ENCODE data around the gene BARHL1. TPM values are rescaled to one million over a fixed set of nuclear protein-coding genes. Genes with fewer than 3 reads are reported as not detected.

Gene BARHL1
- total RNA-seq, 2 experiments from 2014 or later: not detected

DNA sequence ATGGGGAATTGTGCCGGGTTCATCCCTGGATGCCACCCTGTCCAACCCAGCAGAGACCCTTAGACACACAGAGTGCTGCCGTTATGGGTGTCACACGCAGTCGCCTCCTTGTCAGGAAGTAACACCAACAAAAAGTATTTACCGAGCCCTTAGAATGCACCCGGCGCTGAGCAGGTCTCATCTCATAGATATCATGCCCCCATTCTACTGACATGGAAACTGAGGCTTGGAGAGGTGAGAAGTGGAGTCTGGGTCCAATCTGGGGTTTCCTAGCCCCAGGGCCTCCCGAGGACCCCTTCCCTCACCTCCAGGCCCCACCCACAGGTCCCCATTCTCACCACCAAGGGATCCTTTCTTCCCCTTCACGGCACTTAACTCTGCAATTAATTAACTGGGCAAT, 36.8 kb upstream of the BARHL1 start:
- no peak overlapping the region for H3K4me3 Mint-ChIP-seq

DNA sequence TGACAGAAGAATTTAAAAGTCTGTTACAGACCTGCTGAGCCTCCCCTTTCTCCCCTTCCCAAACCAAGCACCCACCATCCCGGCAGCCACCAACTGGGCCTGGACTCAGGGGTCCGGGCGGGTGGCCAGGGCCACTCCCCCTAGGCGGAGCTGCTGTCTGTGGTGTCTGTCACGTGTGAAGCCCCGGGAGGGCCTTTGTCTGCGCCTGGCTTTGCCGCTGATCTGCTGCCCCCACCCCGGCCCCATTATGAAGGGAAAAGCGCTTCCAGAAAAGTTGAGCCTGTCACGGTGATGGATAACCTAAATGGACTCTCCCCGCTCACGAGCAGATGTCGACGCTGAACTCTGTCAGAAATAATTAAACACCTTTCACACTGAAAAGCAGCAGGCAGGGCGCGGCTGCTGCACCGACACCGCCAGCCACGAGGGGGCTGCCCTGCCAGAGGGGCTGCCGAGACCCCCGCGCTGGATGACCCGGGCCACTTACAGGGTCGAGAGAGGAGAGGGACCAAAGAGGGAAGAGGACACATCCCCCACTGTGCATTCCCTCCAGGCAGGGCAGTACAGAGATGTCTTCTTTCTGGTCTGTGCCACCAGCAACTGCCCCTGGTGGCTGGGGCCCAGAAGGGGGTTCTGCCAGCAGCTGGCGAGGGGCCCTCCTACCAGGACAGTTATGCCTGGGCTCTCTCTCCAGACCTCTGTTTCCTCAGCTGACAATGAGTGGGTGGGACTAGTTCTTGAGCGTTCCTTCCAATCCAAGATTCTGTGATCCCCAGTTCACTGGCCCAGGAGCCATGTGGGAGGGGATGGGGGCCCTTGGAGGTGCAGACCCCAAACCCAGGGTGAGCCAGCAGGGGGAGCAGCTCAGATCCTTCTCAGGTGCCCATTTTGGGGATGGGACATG, 36.0 kb upstream of the BARHL1 start:
- intact Hi-C loops (cut with micrococcal nuclease): no loop called here
- Mint-ChIP-seq H3K9me3 (no peaks in the 10 kb centered on the region), H3K4me3 (no peak overlapping the region), H3K36me3 (ENCODE audit: low read depth) (no peaks in the 10 kb centered on the region), H3K4me1 (ENCODE audit: low read depth) (no peaks in the 10 kb centered on the region), H3K27ac (no peak overlapping the region), H3K27me3 (peaks cover 3% of the 10 kb centered on the region)
- ATAC-seq (no peak), DNase-seq (peak; percentile 9)
- TF ChIP-seq, protein P1, sequence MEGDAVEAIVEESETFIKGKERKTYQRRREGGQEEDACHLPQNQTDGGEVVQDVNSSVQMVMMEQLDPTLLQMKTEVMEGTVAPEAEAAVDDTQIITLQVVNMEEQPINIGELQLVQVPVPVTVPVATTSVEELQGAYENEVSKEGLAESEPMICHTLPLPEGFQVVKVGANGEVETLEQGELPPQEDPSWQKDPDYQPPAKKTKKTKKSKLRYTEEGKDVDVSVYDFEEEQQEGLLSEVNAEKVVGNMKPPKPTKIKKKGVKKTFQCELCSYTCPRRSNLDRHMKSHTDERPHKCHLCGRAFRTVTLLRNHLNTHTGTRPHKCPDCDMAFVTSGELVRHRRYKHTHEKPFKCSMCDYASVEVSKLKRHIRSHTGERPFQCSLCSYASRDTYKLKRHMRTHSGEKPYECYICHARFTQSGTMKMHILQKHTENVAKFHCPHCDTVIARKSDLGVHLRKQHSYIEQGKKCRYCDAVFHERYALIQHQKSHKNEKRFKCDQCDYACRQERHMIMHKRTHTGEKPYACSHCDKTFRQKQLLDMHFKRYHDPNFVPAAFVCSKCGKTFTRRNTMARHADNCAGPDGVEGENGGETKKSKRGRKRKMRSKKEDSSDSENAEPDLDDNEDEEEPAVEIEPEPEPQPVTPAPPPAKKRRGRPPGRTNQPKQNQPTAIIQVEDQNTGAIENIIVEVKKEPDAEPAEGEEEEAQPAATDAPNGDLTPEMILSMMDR (IDR thresholded peaks at IDR 0.05): peak; percentile 70
- ChIA-PET POLR2A (no interaction called here), CTCF (interaction anchor here (0.8 to 1.0 kb wide), 2 partner anchors 14 to 42 kb away, joined by 3 read pairs; no protein-coding TSS in a partner anchor)

More for the DNA sequence above, 36.8 kb upstream of the BARHL1 start:
- TF ChIP-seq, protein P1 (IDR thresholded peaks at IDR 0.05): no peak
- DNase-seq (no peak), ATAC-seq (no peak)
- no peaks in the 10 kb centered on the region for H3K36me3 Mint-ChIP-seq (ENCODE audit: low read depth)
- intact Hi-C loops (cut with micrococcal nuclease): no loop called here
- no peak overlapping the region for H3K27ac Mint-ChIP-seq
- H3K9me3 Mint-ChIP-seq: no peaks in the 10 kb centered on the region
- POLR2A ChIA-PET: no interaction called here
- peaks cover 3% of the 10 kb centered on the region for H3K27me3 Mint-ChIP-seq
- H3K4me1 Mint-ChIP-seq (ENCODE audit: low read depth): no peaks in the 10 kb centered on the region
- CTCF ChIA-PET: no interaction called here

DNA sequence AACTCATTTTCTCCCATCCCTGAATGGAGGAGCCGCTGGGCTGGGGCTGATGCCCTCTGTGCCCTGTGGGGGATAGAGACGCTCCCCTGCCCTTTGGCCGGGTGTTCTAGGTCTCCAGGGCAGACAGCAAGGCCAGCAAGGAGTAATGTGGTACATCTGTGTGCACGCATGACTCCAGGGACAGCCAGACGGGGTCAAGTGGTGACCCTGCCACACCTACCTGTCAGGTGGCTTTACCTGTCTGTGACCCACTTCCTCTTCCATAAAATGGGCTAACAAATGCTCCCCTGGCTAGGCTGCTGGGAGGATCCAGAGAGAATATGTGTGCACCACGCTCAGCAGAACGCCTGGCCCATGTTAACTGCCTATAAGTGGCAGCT, 35.4 kb upstream of the BARHL1 start:
- no peaks in the 10 kb centered on the region for H3K36me3 Mint-ChIP-seq (ENCODE audit: low read depth)
- peaks cover 3% of the 10 kb centered on the region for H3K27me3 Mint-ChIP-seq
- ATAC-seq: no peak
- no peaks in the 10 kb centered on the region for H3K4me1 Mint-ChIP-seq (ENCODE audit: low read depth)
- no peak for DNase-seq
- no peak overlapping the region for H3K27ac Mint-ChIP-seq
- H3K9me3 Mint-ChIP-seq: no peaks in the 10 kb centered on the region
- H3K4me3 Mint-ChIP-seq: no peak overlapping the region
- ChIA-PET CTCF (interaction anchor here (0.8 to 1.0 kb wide), 3 partner anchors 15 to 43 kb away, joined by 3 read pairs; no protein-coding TSS in a partner anchor), POLR2A (no interaction called here)
- TF ChIP-seq, protein P1 (IDR thresholded peaks at IDR 0.05): no peak
- intact Hi-C loops (cut with micrococcal nuclease): no loop called here

DNA sequence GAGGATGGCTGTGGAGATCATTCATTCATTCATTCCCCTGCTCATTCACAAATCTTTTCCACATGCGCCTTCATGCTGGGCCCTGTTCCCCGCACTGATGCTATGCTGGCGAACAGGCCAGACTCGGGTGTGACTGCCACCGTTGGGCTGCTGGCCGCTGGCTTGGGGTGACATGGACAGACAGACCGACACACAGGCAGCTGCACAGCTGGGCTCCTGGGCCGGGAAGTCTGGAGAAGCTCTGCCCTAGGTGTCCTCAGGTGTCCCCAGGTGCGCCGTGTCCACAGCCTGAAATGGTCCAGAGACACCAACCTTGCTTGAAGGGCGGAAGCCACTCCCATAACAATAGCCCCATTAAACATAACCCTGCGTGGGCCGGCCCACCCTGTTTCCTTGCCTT, 35.0 kb upstream of the BARHL1 start:
- ATAC-seq (no peak), DNase-seq (no peak)
- H3K36me3 Mint-ChIP-seq (ENCODE audit: low read depth): no peaks in the 10 kb centered on the region
- intact Hi-C loops (cut with micrococcal nuclease): no loop called here
- TF ChIP-seq, protein P1 (IDR thresholded peaks at IDR 0.05): no peak
- H3K4me1 Mint-ChIP-seq (ENCODE audit: low read depth): no peaks in the 10 kb centered on the region
- H3K9me3 Mint-ChIP-seq: no peaks in the 10 kb centered on the region
- peaks cover 3% of the 10 kb centered on the region for H3K27me3 Mint-ChIP-seq
- ChIA-PET POLR2A (no interaction called here), CTCF (interaction anchor here (0.8 to 1.0 kb wide), 3 partner anchors 15 to 43 kb away, joined by 3 read pairs; no protein-coding TSS in a partner anchor)
- H3K27ac Mint-ChIP-seq: no peak overlapping the region
- no peak overlapping the region for H3K4me3 Mint-ChIP-seq
